Breast epithelium (tissue), 4 donors: ENCODE measurements around the gene SPINK5. TPM values are rescaled to one million over a fixed set of nuclear protein-coding genes. Genes with fewer than 3 reads are reported as not detected.
"Not testable (repeated sequence)": the region's sequence is repeated elsewhere in the genome, so short reads cannot be mapped to it uniquely, and the experiment has no call there.

Experiments
- DNase-seq, 2 donors: peaks; one replicate each; pipeline ENCODE4 v3.0.0-alpha.2; 2019; ENCODE audit warnings: low spot score in 2 of 2
- H3K27ac ChIP-seq, 2 donors: fragments of 200-600 bp; sonication (generic) in 1 of 2; one replicate each; pipeline ENCODE4 v1.5.1; 2016 to 2019; ENCODE audit warnings: mild to moderate bottlenecking in 1 of 2
- H3K27me3 ChIP-seq, 2 donors: fragments of 200-600 bp; sonication (generic) in 1 of 2; one replicate each; pipeline versions ENCODE4 v1.5.1 to v1.6.0; 2017 to 2019; ENCODE audit warnings: control low read depth in 1 of 2, mild to moderate bottlenecking in 1 of 2
- H3K36me3 ChIP-seq: fragments of 200-600 bp; one replicate; pipeline ENCODE4 v1.5.1; 2019
- H3K4me1 ChIP-seq, 2 donors: fragments of 200-600 bp; sonication (generic); one replicate each; pipeline ENCODE4 v1.5.1; 2016 to 2019; ENCODE audit warnings: control low read depth in 1 of 2
- H3K4me3 ChIP-seq, 3 donors: fragments of 200-600 bp; sonication (generic); 1 replicate in 2 of 3; 2 replicates in 1 of 3; pipeline ENCODE4 v1.5.1; 2016 to 2019; ENCODE audit warnings: mild to moderate bottlenecking in 3 of 3, moderate library complexity in 2 of 3
- H3K9me3 ChIP-seq, 2 donors: fragments of 200-600 bp; sonication (generic) in 1 of 2; one replicate each; pipeline ENCODE4 v1.5.1; 2016 to 2019; ENCODE audit warnings: control low read depth in 1 of 2
- CTCF ChIP-seq, 3 donors: fragments of 450-650 bp; IDR thresholded peaks; one replicate each; pipeline ENCODE4 v1.5.1; 2016 to 2017; ENCODE audit warnings: antibody characterized with exemption in 3 of 3, mild to moderate bottlenecking in 3 of 3, moderate library complexity in 3 of 3
- POLR2A ChIP-seq: fragments of 450-650 bp; IDR thresholded peaks from one replicate; pipeline ENCODE4 v1.6.1; 2016; ENCODE audit warnings: antibody characterized with exemption, mild to moderate bottlenecking, moderate library complexity
- POLR2AphosphoS5 ChIP-seq, 3 donors: sonication (generic); formaldehyde crosslinking; IDR thresholded peaks; one replicate each; pipeline ENCODE4 v1.6.1; 2017; ENCODE audit warnings: antibody characterized with exemption in 3 of 3
- intact Hi-C: fragments of 100-400 bp; cut with DNase I; formaldehyde crosslinking; loops from one replicate; pipeline ENCODE4 v1.15.1; 2023; ENCODE audit warnings: low total_unique reads
- total RNA-seq, 3 donors: library from RNA; depleted of rRNA; stranded (reverse); fragments of >200 nt; gene quantifications; one replicate each; pipeline ENCODE4 v1.1.0, GENCODE V29; 2016

Gene SPINK5
- total RNA-seq, 3 donors from 2014 or later, result under 0.01 to 0.16 TPM; not detected in 1

GRCh38 chr5:148033134-148033533, 30.6 kb upstream of the SPINK5 start:
- Histone ChIP-seq H3K27me3 (no peaks in the 10 kb centered on the region), H3K9me3 (no peaks in the 10 kb centered on the region), H3K4me3 (no peak overlapping the region), H3K4me1 (no peaks in the 10 kb centered on the region), H3K36me3 (no peaks in the 10 kb centered on the region), H3K27ac (no peak overlapping the region)
- intact Hi-C loops, result no loop called here
- DNase-seq, result no peak
- no peak for TF ChIP-seq CTCF (IDR thresholded peaks at IDR 0.05)
- TF ChIP-seq POLR2AphosphoS5 (IDR thresholded peaks at IDR 0.05), result no peak
- no peak for TF ChIP-seq POLR2A

- Histone ChIP-seq H3K27ac (no peak overlapping the region), H3K36me3 (no peaks in the 10 kb centered on the region), H3K4me3 (no peak overlapping the region), H3K4me1 (no peaks in the 10 kb centered on the region), H3K27me3 (no peaks in the 10 kb centered on the region), H3K9me3 (no peaks in the 10 kb centered on the region)
- no peak for DNase-seq
- intact Hi-C loops, result no loop called here
- TF ChIP-seq CTCF (IDR thresholded peaks at IDR 0.05) (no peak), POLR2A (no peak), POLR2AphosphoS5 (IDR thresholded peaks at IDR 0.05) (no peak)
Measured at GRCh38 chr5:148035676-148036075, 28.1 kb upstream of the SPINK5 start.

GRCh38 chr5:148042881-148043280, 20.9 kb upstream of the SPINK5 start:
- Histone ChIP-seq H3K36me3 (no peaks in the 10 kb centered on the region), H3K4me3 (no peak overlapping the region), H3K9me3 (peaks cover 0 to under 1% of the 10 kb centered on the region in 2 donors), H3K4me1 (no peaks in the 10 kb centered on the region), H3K27ac (no peak overlapping the region), H3K27me3 (no peaks in the 10 kb centered on the region)
- no peak for TF ChIP-seq CTCF (IDR thresholded peaks at IDR 0.05)
- TF ChIP-seq POLR2AphosphoS5 (IDR thresholded peaks at IDR 0.05), result no peak
- TF ChIP-seq POLR2A, result no peak
- DNase-seq, result no peak
- intact Hi-C loops, result no loop called here

DNA sequence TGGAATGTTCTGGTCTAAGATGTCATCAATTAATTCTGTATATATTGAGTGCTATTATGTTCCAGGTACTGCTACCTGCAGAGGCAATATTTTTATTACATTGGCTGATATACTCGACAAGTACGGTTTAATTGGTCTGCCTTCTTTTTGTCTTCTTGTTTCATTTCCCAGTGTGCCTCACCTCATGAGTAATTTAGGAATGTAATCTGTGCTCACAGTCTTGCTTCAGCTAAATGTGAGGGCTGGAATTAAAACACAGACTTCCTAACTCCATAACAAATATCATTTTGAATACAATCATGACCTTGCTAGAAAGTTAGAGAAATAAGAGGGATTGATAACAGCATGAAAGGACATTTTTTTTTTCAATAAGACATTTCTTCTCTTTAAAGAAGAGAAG, 20.1 kb upstream of the SPINK5 start:
- TF ChIP-seq CTCF (IDR thresholded peaks at IDR 0.05) (no peak), POLR2AphosphoS5 (IDR thresholded peaks at IDR 0.05) (no peak), POLR2A (no peak)
- Histone ChIP-seq H3K36me3 (no peaks in the 10 kb centered on the region), H3K4me3 (no peak overlapping the region), H3K27me3 (no peaks in the 10 kb centered on the region), H3K27ac (no peak overlapping the region), H3K4me1 (no peaks in the 10 kb centered on the region), H3K9me3 (peaks cover 0 to 6% of the 10 kb centered on the region in 2 donors)
- no peak for DNase-seq
- intact Hi-C loops, result no loop called here

DNA sequence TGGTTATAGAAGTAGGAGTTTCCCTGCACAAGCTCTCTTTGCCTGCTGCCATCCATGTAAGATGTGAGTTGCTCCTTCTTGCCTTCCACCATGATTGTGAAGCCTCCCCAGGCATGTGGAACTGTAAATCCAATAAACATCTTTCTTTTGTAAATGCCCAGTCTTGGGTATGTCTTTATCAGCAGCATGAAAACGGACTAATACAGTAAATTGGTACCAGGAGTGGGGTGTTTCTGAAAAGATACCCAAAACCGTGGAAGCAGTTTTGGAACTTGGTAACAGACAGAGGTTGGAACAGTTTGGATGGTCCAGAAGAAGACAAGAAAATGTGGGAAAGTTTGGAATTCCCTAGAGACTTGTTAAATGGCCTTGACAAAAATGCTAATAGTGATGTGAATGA, 8.6 kb upstream of the SPINK5 start:
- intact Hi-C loops, H3K4me3 ChIP-seq, H3K27ac ChIP-seq, H3K4me1 ChIP-seq, DNase-seq, H3K27me3 ChIP-seq, H3K36me3 ChIP-seq: not testable (repeated sequence)
- H3K9me3 ChIP-seq, result peaks cover 16 to 38% of the 10 kb centered on the region in 2 donors

GRCh38 chr5:148060309-148060708, 3.5 kb upstream of the SPINK5 start:
- Histone ChIP-seq H3K4me1 (no peaks in the 10 kb centered on the region), H3K27ac (no peak overlapping the region), H3K27me3 (no peaks in the 10 kb centered on the region), H3K9me3 (peaks cover 10 to 18% of the 10 kb centered on the region in 2 donors), H3K36me3 (no peaks in the 10 kb centered on the region), H3K4me3 (no peak overlapping the region)
- TF ChIP-seq CTCF (IDR thresholded peaks at IDR 0.05) (no peak), POLR2AphosphoS5 (IDR thresholded peaks at IDR 0.05) (no peak), POLR2A (no peak)
- intact Hi-C loops, result no loop called here
- no peak for DNase-seq
